H4 (cell line): ENCODE measurements around the gene NDEL1. TPM values are rescaled to one million over a fixed set of nuclear protein-coding genes. Genes with fewer than 3 reads are reported as not detected.

Experiments
- DNase-seq: peaks from one replicate; pipeline ENCODE4 v3.0.0-alpha.2; 2015; ENCODE audit warnings: low spot score
- total RNA-seq: library from RNA; depleted of rRNA; stranded (reverse); fragments of >200 nt; shearing (Covaris generic); gene quantifications from 2 replicates; pipeline ENCODE4 v1.2.3, GENCODE V29; 2014; rRNA removed

Gene NDEL1
- total RNA-seq, 1 experiment from 2014 or later: 16.1 TPM

GRCh38 chr17:8503807-8504206 lies 68.1 kb downstream of the NDEL1 start:
- no peak for DNase-seq

GRCh38 chr17:8504460-8505207 lies 69.0 kb downstream of the NDEL1 start:
- no peak for DNase-seq

- DNase-seq: no peak
Measured at GRCh38 chr17:8506145-8506544, 70.5 kb downstream of the NDEL1 start.

GRCh38 chr17:8514801-8515200 lies 79.1 kb downstream of the NDEL1 start:
- no peak for DNase-seq

Other genes starting within 250 kb of the NDEL1 start
- gene BORCS6, start 245.7 kb upstream of the NDEL1 start, total RNA-seq: 0.62 and 0.68 TPM in 2 replicates
- 33.4 and 50.5 TPM in 2 replicates for gene AURKB, start 225.3 kb upstream of the NDEL1 start, total RNA-seq
- gene CTC1, start 187.8 kb upstream of the NDEL1 start, total RNA-seq: 3.0 and 3.3 TPM in 2 replicates
- 13.5 and 18.4 TPM in 2 replicates for gene PFAS, start 186.6 kb upstream of the NDEL1 start, total RNA-seq
- 5.3 and 5.6 TPM in 2 replicates for gene RANGRF, start 147.2 kb upstream of the NDEL1 start, total RNA-seq
- gene SLC25A35, start 140.5 kb upstream of the NDEL1 start, total RNA-seq: 0.81 TPM in 1 of 2 replicates, not detected in the other
- gene ARHGEF15, start 125.6 kb upstream of the NDEL1 start, total RNA-seq: not detected in 2 replicates
- not detected in 2 replicates for gene ODF4, start 96.0 kb upstream of the NDEL1 start, total RNA-seq
- gene RPL26, start 52.7 kb upstream of the NDEL1 start, total RNA-seq: 2,934 and 3,123 TPM in 2 replicates
- not detected in 2 replicates for gene RNF222, start 38.1 kb upstream of the NDEL1 start, total RNA-seq
- 20.2 and 21.1 TPM in 2 replicates for gene MYH10, start 194.8 kb downstream of the NDEL1 start, total RNA-seq